H7 (cell line): Measurements from ENCODE around the gene FOXO3. TPM values are rescaled to one million over a fixed set of nuclear protein-coding genes. Genes with fewer than 3 reads are reported as not detected.

Experiments used
- DNase-seq: peaks from one replicate; pipeline ENCODE4 v3.0.0; 2012
- H3K27me3 ChIP-seq: 2 replicates; pipeline ENCODE4 v1.6.0; 2011; ENCODE audit warnings: mild to moderate bottlenecking, low read length; ENCODE audit not compliant: control insufficient read depth, insufficient read depth
- H3K36me3 ChIP-seq: replicated peaks from 2 replicates; pipeline ENCODE4 v1.5.1; 2011; ENCODE audit warnings: low read length; ENCODE audit not compliant: control insufficient read depth, insufficient read depth
- H3K4me3 ChIP-seq: 2 replicates; pipeline ENCODE4 v1.5.1; 2011; ENCODE audit warnings: low read depth, mild to moderate bottlenecking, control low read depth, low read length, moderate library complexity; ENCODE audit not compliant: insufficient read depth
- total RNA-seq: library from RNA; depleted of rRNA; stranded (reverse); fragments of >200 nt; shearing (Covaris generic); gene quantifications from 2 replicates; pipeline ENCODE4 v1.2.3, GENCODE V29; 2014

The FOXO3 gene
- total RNA-seq, 1 experiment from 2014 or later, result 10.9 TPM

DNA sequence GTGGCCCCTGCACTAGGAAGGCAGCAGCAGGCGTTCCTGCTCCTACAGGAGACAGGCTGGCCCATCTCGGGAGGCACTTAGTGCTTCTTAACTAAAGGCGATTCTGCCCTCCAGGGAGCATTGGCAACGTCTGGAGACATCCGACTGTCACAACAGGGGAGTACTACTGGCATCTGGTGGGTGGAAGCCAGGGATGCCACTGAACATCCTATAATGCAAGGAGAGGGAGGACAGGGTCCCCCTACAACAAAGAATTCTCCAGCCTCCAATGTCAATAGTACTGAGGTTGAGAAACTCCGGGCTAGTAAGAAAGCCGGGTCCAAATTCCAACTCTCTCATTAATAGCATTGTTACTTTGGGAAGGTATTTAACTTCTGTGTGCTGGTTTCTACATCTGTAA lies 168.1 kb downstream of the FOXO3 start:
- Histone ChIP-seq H3K27me3 (peaks cover 15% of the 10 kb centered on the region; the same call in 1 of the 2 replicates), H3K4me3 (no peak overlapping the region), H3K36me3 (no peaks in the 10 kb centered on the region)
- no peak for DNase-seq

DNA sequence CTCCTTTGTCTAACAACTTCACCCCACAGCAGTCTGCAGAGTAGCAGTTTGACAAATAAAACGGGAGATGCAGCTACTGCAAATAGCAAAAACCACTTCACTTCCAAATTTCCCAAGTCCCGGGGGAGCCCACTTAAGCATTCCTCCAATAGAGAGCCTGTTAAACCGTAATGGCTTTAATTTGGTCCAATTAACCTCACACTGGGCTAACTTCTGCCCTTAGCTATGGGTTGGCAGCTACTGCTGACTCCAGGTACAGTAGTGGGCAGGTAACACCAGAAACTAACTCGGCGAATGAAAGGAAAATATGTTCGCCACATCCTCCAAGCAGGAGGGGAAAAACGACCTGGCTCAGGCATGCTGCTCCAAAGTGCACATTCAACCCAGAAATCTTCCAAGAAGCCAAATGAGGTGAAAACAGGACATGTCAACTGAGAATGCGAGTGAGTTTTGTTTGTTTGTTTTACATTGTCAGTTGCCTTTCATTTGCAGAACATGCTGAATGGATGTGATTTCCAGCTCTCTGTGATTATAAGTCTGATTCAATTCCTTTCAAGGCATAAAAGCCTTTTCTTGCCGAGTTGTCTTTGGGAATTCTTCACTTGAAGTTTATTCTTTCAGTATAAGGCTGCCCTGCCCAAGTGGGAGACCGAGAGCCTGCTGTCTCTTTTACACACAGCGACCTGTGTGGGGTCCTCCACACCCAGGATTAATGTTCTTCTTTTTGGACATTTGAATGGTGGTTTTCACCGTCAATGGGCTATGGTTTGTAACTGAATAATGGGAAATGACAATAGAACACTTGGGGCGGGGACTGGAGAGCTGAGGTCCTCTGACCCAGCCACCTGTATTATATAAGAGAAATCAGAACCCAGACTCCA lies 170.2 kb downstream of the FOXO3 start:
- Histone ChIP-seq H3K27me3 (peaks cover 15% of the 10 kb centered on the region; the same call in 1 of the 2 replicates), H3K36me3 (no peaks in the 10 kb centered on the region), H3K4me3 (no peak overlapping the region)
- DNase-seq, result no peak

DNA sequence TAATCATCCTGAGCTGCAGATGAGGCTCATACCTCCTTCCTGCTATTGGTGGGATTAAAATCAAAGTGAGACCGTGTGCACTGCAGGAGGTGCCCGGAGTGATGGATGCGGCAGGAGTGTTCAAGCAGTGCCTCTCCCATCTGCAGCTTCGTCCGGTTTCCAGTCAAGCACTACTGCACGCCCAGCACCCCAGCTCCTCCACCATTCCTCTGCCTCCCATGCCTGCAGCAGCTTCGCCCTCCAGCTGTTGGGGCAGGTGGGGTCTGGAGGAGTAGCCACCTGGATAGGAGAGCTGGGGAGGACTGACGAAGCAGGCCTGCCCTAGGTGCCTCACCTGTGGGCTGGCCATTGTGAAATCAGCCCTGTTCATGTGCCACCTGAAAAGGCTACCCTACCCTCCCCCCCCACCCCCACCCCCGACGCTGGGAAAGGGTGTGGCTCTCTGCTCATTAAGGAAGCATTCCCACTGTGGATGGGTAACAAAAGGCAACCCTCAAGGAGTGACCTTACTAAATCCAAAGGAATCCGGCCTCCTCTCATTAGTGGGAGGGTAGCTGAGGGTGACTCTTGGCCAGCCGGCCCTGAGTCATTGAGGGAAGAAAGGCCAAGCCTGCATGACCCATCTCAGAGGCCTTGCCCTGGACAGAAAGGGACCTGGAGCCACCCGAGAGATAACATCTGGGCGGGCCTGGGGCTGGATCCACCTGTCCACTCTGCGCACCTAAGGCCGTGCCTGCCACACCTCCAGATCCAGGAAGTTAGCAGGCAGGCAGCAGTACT lies 171.6 kb downstream of the FOXO3 start:
- no peak for DNase-seq
- Histone ChIP-seq H3K36me3 (no peaks in the 10 kb centered on the region), H3K27me3 (peaks cover 15% of the 10 kb centered on the region; the same call in 1 of the 2 replicates), H3K4me3 (no peak overlapping the region)

DNA sequence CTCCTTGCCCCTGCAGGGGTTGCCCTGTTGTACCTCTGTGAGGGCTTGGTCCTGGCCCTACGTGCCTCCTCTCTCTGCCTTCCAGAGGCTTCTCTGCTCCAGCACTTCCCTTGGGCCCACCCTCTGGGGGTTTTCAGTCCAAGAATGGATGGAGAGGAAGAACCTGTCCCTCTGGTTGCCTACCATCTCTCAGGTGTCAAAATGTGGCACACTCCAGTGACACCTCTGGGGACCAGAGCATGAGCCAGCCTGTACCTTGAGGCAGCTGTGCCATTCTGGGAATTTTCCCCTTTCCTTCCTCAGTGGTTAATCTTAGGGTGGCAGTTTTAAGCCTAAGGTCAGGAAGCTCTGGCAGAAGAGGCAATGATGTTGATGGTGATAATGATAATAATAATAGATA lies 172.3 kb downstream of the FOXO3 start:
- no peak for DNase-seq
- Histone ChIP-seq H3K4me3 (no peak overlapping the region), H3K27me3 (peaks cover 14% of the 10 kb centered on the region; the same call in 1 of the 2 replicates), H3K36me3 (no peaks in the 10 kb centered on the region)

DNA sequence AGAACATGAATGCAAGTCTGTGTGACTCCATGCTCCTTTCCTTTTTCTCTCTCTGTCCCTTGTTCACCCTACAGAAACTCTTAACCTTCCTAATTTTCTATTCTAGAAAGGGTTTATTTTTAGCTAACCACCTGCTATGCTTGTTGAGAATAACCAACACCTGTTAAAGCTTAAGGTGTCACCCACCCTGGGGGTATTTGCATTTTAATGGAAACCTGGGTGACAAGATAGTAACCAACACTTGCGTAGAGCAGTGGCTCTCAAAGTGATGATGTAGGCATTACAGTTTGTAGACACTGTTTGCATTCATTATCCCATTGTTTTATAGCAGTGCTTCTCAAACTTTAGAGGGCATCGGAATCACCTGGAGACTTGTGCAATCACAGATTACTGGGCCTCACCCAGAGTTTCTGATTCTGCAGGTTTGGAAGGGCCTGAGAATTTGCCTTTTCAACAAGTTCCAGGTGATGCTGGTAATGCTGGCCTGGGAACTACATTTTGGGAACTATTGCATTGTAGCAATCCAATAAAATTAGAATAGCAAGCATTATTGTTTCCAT lies 173.1 kb downstream of the FOXO3 start:
- Histone ChIP-seq H3K27me3 (peaks cover 12% of the 10 kb centered on the region; the same call in 1 of the 2 replicates), H3K36me3 (no peaks in the 10 kb centered on the region), H3K4me3 (no peak overlapping the region)
- DNase-seq, result no peak
